K562 (cell line): Measurements from ENCODE around the gene GMPR. TPM values are rescaled to one million over a fixed set of nuclear protein-coding genes. Genes with fewer than 3 reads are reported as not detected.

Experiments
- CHD2 ChIP-seq: IDR thresholded peaks from 2 replicates; pipeline ENCODE4 v1.6.1; 2011; ENCODE audit warnings: low read depth, low read length
- CXXC5 ChIP-seq: fragments of 250-450 bp; sonication (Bioruptor Pico); IDR thresholded peaks from 2 replicates; pipeline ENCODE4 v1.8.0; 2022; ENCODE audit warnings: inconsistent platforms, mild to moderate bottlenecking, moderate library complexity
- MCM3 ChIP-seq: fragments of 450-650 bp; IDR thresholded peaks from 2 replicates; pipeline ENCODE4 v1.6.1; 2016
- NFE2L1 ChIP-seq: fragments of 450-650 bp; IDR thresholded peaks from 2 replicates; pipeline ENCODE4 v1.6.1; 2016; ENCODE audit warnings: missing genetic modification characterization, low read depth, mild to moderate bottlenecking, missing compliant biosample characterization, moderate library complexity, borderline replicate concordance
- ZBTB7A ChIP-seq: IDR thresholded peaks from 2 replicates; pipeline ENCODE4 v1.6.1; 2011; ENCODE audit warnings: low read depth, mild to moderate bottlenecking, low read length, moderate library complexity, borderline replicate concordance; ENCODE audit not compliant: control insufficient read depth
- ZKSCAN3 ChIP-seq: fragments of 250-450 bp; sonication (Bioruptor Pico); IDR thresholded peaks from 2 replicates; pipeline ENCODE4 v1.4.0; 2020
- polyA plus RNA-seq, 8 experiments: library from polyadenylated mRNA; depleted of rRNA in 4 of 8; stranded (reverse) in 5 of 8; unstranded in 3 of 8; fragments of >200 nt; fragmentation: Nextera tagmentation in 2 of 8; fragmentation: Illumina TruSeq in 1 of 8; extraction: Ambion mirVana in 2 of 8; extraction: Trizol in 1 of 8; gene quantifications; 2 replicates each; pipeline versions ENCODE4 v1.2.1 to v1.2.3, GENCODE V29; 2011 to 2014; ENCODE audit warnings: inconsistent platforms in 1 of 8, missing spikeins in 1 of 8
- total RNA-seq, 7 experiments: library from RNA; depleted of rRNA in 6 of 7; stranded (reverse); fragments of >200 nt in 6 of 7; fragmentation: Illumina TruSeq in 2 of 7; extraction: Trizol in 2 of 7; gene quantifications; 2 replicates each; pipeline versions ENCODE4 v1.2.1 to v1.2.3, GENCODE V29; 2011 to 2021; ENCODE audit warnings: low replicate concordance in 1 of 7
- TF ChIP-seq, protein P1 (sequence below): fragments of 450-650 bp; IDR thresholded peaks from 2 replicates; pipeline ENCODE4 v1.6.1; 2016; ENCODE audit warnings: low read depth
- TF ChIP-seq, protein P2 (sequence below): fragments of 250-450 bp; sonication (Bioruptor Pico); IDR thresholded peaks from 2 replicates; pipeline ENCODE4 v1.8.0; 2021; ENCODE audit warnings: mild to moderate bottlenecking, moderate library complexity
- TF ChIP-seq, protein P3 (sequence below): IDR thresholded peaks from 2 replicates; pipeline ENCODE4 v1.6.1; 2011; ENCODE audit warnings: borderline replicate concordance, low read depth, mild to moderate bottlenecking, moderate library complexity, low read length; ENCODE audit not compliant: insufficient read depth, poor library complexity, severe bottlenecking
- TF ChIP-seq, protein P4 (sequence below): fragments of 250-450 bp; sonication (Bioruptor Pico); IDR thresholded peaks from 2 replicates; pipeline ENCODE4 v1.4.0; 2020; ENCODE audit warnings: borderline replicate concordance
- TF ChIP-seq, protein P5 (sequence below): fragments of 450-650 bp; IDR thresholded peaks from 2 replicates; pipeline ENCODE4 v1.6.1; 2017; ENCODE audit warnings: mild to moderate bottlenecking, moderate library complexity

The GMPR gene
- total and polyA plus RNA-seq, 9 of the 15 experiments (the other 6 are each of a cell fraction or from before 2014, with no cell fraction given), result 34.6 to 83.7 (median 49.8) TPM

DNA sequence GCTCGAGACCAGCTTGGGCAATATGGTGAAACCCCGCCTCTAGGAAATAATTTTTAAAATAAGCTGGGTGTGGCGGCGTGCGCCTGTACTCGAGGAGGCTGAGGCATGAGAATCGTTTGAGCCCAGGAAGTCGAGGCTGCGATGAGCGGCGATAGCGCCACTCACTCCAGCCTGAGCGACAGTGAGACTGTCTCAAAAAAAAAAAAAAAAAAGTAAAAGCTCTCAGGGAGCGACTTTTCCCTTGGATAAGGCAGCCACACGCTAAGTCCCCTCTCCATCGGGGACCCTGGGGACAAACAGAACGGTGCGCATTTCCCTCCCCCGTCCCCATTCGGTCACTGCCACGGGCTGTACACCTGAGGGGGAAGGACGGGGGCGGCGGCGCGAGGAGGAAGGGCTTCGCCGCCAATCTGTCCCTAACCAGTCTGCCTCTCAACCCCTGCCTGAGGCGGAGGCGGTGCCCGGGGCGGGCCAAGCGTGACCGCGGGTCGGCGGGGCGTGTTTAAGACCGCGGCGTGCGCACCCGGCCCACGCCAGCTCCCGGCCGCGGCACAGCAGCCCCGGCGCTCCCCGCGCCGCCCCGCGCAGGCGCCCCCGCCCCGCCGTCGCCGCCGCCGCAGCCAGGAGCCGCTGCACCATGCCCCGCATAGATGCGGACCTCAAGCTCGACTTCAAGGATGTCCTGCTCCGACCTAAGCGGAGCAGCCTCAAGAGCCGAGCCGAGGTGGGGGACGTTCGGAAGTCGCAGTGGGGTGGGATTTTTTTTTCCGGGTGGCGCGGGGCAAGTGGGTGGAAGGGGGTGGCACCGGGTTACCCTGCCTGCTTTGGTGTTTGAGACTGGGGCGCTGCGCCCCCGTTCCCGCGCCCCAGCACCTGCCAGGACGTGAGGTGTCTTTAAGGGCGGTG lies at the start of gene GMPR (continued):
- TF ChIP-seq, protein P1, sequence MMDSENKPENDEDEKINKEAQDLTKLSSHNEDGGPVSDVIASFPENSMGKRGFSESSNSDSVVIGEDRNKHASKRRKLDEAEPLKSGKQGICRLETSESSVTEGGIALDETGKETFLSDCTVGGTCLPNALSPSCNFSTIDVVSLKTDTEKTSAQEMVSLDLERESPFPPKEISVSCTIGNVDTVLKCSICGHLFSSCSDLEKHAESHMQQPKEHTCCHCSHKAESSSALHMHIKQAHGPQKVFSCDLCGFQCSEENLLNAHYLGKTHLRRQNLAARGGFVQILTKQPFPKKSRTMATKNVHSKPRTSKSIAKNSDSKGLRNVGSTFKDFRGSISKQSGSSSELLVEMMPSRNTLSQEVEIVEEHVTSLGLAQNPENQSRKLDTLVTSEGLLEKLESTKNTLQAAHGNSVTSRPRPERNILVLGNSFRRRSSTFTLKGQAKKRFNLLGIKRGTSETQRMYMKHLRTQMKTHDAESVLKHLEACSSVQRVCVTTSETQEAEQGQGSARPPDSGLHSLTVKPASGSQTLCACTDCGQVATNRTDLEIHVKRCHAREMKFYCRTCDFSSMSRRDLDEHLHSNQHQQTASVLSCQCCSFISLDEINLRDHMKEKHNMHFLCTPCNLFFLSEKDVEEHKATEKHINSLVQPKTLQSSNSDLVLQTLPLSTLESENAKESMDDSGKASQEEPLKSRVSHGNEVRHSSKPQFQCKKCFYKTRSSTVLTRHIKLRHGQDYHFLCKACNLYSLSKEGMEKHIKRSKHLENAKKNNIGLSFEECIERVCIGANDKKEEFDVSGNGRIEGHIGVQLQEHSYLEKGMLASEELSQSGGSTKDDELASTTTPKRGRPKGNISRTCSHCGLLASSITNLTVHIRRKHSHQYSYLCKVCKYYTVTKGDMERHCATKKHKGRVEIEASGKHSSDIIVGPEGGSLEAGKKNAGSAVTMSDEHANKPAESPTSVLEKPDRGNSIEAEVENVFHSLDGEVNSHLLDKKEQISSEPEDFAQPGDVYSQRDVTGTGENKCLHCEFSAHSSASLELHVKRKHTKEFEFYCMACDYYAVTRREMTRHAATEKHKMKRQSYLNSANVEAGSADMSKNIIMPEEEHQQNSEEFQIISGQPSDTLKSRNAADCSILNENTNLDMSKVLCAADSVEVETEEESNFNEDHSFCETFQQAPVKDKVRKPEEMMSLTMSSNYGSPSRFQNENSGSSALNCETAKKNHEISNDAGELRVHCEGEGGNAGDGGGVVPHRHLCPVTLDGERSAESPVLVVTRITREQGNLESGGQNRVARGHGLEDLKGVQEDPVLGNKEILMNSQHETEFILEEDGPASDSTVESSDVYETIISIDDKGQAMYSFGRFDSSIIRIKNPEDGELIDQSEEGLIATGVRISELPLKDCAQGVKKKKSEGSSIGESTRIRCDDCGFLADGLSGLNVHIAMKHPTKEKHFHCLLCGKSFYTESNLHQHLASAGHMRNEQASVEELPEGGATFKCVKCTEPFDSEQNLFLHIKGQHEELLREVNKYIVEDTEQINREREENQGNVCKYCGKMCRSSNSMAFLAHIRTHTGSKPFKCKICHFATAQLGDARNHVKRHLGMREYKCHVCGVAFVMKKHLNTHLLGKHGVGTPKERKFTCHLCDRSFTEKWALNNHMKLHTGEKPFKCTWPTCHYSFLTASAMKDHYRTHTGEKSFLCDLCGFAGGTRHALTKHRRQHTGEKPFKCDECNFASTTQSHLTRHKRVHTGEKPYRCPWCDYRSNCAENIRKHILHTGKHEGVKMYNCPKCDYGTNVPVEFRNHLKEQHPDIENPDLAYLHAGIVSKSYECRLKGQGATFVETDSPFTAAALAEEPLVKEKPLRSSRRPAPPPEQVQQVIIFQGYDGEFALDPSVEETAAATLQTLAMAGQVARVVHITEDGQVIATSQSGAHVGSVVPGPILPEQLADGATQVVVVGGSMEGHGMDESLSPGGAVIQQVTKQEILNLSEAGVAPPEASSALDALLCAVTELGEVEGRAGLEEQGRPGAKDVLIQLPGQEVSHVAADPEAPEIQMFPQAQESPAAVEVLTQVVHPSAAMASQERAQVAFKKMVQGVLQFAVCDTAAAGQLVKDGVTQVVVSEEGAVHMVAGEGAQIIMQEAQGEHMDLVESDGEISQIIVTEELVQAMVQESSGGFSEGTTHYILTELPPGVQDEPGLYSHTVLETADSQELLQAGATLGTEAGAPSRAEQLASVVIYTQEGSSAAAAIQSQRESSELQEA, result no peak
- TF ChIP-seq ZKSCAN3 (no peak), CXXC5 (CRISPR knock-in tag) (peak; percentile 89), NFE2L1 (tag) (no peak), MCM3 (no peak), CHD2 (no peak), ZBTB7A (0 out of 2 replicates have a peak, but pooled peaks have one; percentile 72)
- TF ChIP-seq, protein P2, sequence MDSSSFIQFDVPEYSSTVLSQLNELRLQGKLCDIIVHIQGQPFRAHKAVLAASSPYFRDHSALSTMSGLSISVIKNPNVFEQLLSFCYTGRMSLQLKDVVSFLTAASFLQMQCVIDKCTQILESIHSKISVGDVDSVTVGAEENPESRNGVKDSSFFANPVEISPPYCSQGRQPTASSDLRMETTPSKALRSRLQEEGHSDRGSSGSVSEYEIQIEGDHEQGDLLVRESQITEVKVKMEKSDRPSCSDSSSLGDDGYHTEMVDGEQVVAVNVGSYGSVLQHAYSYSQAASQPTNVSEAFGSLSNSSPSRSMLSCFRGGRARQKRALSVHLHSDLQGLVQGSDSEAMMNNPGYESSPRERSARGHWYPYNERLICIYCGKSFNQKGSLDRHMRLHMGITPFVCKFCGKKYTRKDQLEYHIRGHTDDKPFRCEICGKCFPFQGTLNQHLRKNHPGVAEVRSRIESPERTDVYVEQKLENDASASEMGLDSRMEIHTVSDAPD (CRISPR knock-in tag), result no peak
- TF ChIP-seq, protein P3, sequence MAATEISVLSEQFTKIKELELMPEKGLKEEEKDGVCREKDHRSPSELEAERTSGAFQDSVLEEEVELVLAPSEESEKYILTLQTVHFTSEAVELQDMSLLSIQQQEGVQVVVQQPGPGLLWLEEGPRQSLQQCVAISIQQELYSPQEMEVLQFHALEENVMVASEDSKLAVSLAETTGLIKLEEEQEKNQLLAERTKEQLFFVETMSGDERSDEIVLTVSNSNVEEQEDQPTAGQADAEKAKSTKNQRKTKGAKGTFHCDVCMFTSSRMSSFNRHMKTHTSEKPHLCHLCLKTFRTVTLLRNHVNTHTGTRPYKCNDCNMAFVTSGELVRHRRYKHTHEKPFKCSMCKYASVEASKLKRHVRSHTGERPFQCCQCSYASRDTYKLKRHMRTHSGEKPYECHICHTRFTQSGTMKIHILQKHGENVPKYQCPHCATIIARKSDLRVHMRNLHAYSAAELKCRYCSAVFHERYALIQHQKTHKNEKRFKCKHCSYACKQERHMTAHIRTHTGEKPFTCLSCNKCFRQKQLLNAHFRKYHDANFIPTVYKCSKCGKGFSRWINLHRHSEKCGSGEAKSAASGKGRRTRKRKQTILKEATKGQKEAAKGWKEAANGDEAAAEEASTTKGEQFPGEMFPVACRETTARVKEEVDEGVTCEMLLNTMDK, result no peak
- TF ChIP-seq, protein P4, sequence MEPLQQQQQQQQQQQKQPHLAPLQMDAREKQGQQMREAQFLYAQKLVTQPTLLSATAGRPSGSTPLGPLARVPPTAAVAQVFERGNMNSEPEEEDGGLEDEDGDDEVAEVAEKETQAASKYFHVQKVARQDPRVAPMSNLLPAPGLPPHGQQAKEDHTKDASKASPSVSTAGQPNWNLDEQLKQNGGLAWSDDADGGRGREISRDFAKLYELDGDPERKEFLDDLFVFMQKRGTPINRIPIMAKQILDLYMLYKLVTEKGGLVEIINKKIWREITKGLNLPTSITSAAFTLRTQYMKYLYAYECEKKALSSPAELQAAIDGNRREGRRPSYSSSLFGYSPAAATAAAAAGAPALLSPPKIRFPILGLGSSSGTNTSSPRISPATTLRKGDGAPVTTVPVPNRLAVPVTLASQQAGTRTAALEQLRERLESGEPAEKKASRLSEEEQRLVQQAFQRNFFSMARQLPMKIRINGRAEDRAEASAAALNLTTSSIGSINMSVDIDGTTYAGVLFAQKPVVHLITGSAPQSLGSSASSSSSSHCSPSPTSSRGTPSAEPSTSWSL (CRISPR knock-in tag), result no peak
- TF ChIP-seq, protein P5, sequence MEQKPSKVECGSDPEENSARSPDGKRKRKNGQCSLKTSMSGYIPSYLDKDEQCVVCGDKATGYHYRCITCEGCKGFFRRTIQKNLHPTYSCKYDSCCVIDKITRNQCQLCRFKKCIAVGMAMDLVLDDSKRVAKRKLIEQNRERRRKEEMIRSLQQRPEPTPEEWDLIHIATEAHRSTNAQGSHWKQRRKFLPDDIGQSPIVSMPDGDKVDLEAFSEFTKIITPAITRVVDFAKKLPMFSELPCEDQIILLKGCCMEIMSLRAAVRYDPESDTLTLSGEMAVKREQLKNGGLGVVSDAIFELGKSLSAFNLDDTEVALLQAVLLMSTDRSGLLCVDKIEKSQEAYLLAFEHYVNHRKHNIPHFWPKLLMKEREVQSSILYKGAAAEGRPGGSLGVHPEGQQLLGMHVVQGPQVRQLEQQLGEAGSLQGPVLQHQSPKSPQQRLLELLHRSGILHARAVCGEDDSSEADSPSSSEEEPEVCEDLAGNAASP, result no peak
